HepG2 (cell line): ENCODE results near the gene GPATCH3. TPM values are rescaled to one million over a fixed set of nuclear protein-coding genes. Genes with fewer than 3 reads are reported as not detected.

ENCODE experiments used
- ATAC-seq: fragments of 200-7000 bp; cut with Tn5 transposase; 3 replicates; pipeline ENCODE4 v1.9.1; 2020; ENCODE audit warnings: mild to moderate bottlenecking, moderate library complexity
- BruUV-seq: library from RNA; stranded (reverse); fragments of 400-500 nt; replicated peaks from 2 replicates; lab custom pipeline; 2021; lab: Mats Ljungman, UMichigan
- CTCF ChIA-PET: fragments of 300-600 bp; formaldehyde crosslinking; extraction: SDS; loops from one replicate; lab custom pipeline; 2021; ENCODE audit warnings: low total read pairs, inconsistent platforms, low intra/inter-chr PET ratio; lab: Yijun Ruan, JAX
- POLR2A ChIA-PET: fragments of 350-600 bp; sonication (Branson Sonifier 250); formaldehyde crosslinking; loops from one replicate; lab custom pipeline; 2020; ENCODE audit warnings: antibody characterized with exemption, inconsistent platforms; lab: Yijun Ruan, JAX
- DNase-seq: peaks from one replicate; pipeline ENCODE4 v3.0.0-alpha.2; 2015; ENCODE audit warnings: low spot score
- FAIRE-seq: peaks from 3 replicates; lab custom pipeline; 2011; peaks lifted over from hg19 to GRCh38; lab: Jason Lieb, UNC
- H2AFZ ChIP-seq: one replicate; pipeline ENCODE4 v1.6.1; 2011; ENCODE audit warnings: low read length, inconsistent platforms
- H3K27ac ChIP-seq: fragments of 300-600 bp; 3 replicates; pipeline ENCODE4 v1.8.0; 2011; ENCODE audit warnings: mixed run types, mild to moderate bottlenecking, mixed read lengths, low read length, inconsistent platforms; ENCODE audit not compliant: insufficient read depth; ENCODE audit errors: extremely low read length
- H3K27me3 ChIP-seq, 2 experiments: fragments of 200-600 bp in 1 of 2; 2 replicates in 1 of 2; 3 replicates in 1 of 2; pipeline versions ENCODE4 v1.6.0 to v1.8.0; 2011; ENCODE audit warnings: low read length in 2 of 2, mild to moderate bottlenecking in 2 of 2, moderate library complexity in 2 of 2, inconsistent platforms in 1 of 2; ENCODE audit not compliant: insufficient read depth in 2 of 2, control insufficient read depth in 1 of 2
- H3K36me3 ChIP-seq, 2 experiments: fragments of 200-600 bp in 1 of 2; replicated peaks in 1 of 2; 2 replicates in 1 of 2; 3 replicates in 1 of 2; pipeline versions ENCODE4 v1.5.1 to v1.8.0; 2011; ENCODE audit warnings: low read length in 2 of 2, inconsistent platforms in 1 of 2; ENCODE audit not compliant: insufficient read depth in 2 of 2, control insufficient read depth in 1 of 2
- H3K4me1 ChIP-seq: 2 replicates; pipeline ENCODE4 v1.5.1; 2012; ENCODE audit warnings: low read length, inconsistent platforms; ENCODE audit not compliant: insufficient read depth
- H3K4me2 ChIP-seq: 2 replicates; pipeline ENCODE4 v1.6.0; 2011; ENCODE audit warnings: low read depth, low read length, inconsistent platforms
- H3K4me3 ChIP-seq, 3 experiments: fragments of 200-600 bp in 1 of 3; sonication (generic), shearing (Covaris generic) in 1 of 3; replicated peaks in 1 of 3; 2 replicates each; pipeline ENCODE4 v1.5.1; 2011 to 2016; ENCODE audit warnings: low read length in 3 of 3, inconsistent platforms in 2 of 3, low read depth in 2 of 3, mild to moderate bottlenecking in 2 of 3, control low read depth in 1 of 3, mixed read lengths in 1 of 3; ENCODE audit not compliant: insufficient read depth in 1 of 3
- H3K79me2 ChIP-seq: one replicate; pipeline ENCODE4 v1.6.1; 2011; ENCODE audit warnings: low read length, inconsistent platforms; ENCODE audit not compliant: insufficient read depth
- H3K9ac ChIP-seq: 2 replicates; pipeline ENCODE4 v1.6.0; 2011; ENCODE audit warnings: mild to moderate bottlenecking, low read depth, low read length, inconsistent platforms; ENCODE audit not compliant: insufficient read depth
- H3K9me3 ChIP-seq: 2 replicates; pipeline ENCODE4 v1.5.1; 2012; ENCODE audit warnings: mild to moderate bottlenecking, low read length
- H4K20me1 ChIP-seq: 2 replicates; pipeline ENCODE4 v1.6.0; 2011; ENCODE audit warnings: inconsistent platforms, mild to moderate bottlenecking, low read length, moderate library complexity; ENCODE audit not compliant: insufficient read depth
- ISL2 ChIP-seq: sonication (generic); formaldehyde crosslinking; IDR thresholded peaks from 2 replicates; pipeline ENCODE4 v1.5.0; 2020; ENCODE audit warnings: missing genetic modification reagents
- SKIL ChIP-seq: sonication (generic); formaldehyde crosslinking; IDR thresholded peaks from 2 replicates; pipeline ENCODE4 v1.8.0; 2022; ENCODE audit warnings: missing genetic modification reagents, mild to moderate bottlenecking, moderate library complexity, borderline replicate concordance
- ZFP62 ChIP-seq: sonication (generic); formaldehyde crosslinking; IDR thresholded peaks from 2 replicates; pipeline ENCODE4 v1.4.0; 2020; ENCODE audit warnings: missing genetic modification reagents
- ZNF441 ChIP-seq: sonication (generic); formaldehyde crosslinking; IDR thresholded peaks from 2 replicates; pipeline ENCODE4 v1.7.0; 2021; ENCODE audit warnings: missing genetic modification reagents, borderline replicate concordance
- ZNF598 ChIP-seq: sonication (generic); formaldehyde crosslinking; IDR thresholded peaks from 2 replicates; pipeline ENCODE4 v1.5.1; 2020; ENCODE audit warnings: mild to moderate bottlenecking, missing genetic modification reagents, borderline replicate concordance
- ZNF639 ChIP-seq: conservative IDR thresholded peaks from 2 replicates; pipeline ENCODE4 v1.6.1; 2018; ENCODE audit warnings: missing genetic modification reagents
- ZNF891 ChIP-seq: sonication (generic); formaldehyde crosslinking; IDR thresholded peaks from 2 replicates; pipeline ENCODE4 v1.5.0; 2020; ENCODE audit warnings: mild to moderate bottlenecking, missing genetic modification reagents
- WGBS: methylation state at CpG from one replicate; pipeline ENCODE4 v1.1.6; 2017; ENCODE audit warnings: low lambda C conversion rate; 5-methylcytosine and 5-hydroxymethylcytosine counted together
- in situ Hi-C: cut with HindIII; loops from 2 replicates; pipeline ENCODE4 v1.10.0; 2017; ENCODE audit warnings: low pct_unique_long_range_greater_than_20kb; ENCODE audit not compliant: extremely low pct_ligation_motif_present
- intact Hi-C: fragments of 100-400 bp; cut with micrococcal nuclease; formaldehyde crosslinking; loops from one replicate; pipeline ENCODE4 v1.10.0; 2022; ENCODE audit not compliant: unreplicated experiment
- polyA plus RNA-seq, 8 experiments: library from polyadenylated mRNA; depleted of rRNA in 3 of 8; stranded (reverse) in 7 of 8; unstranded in 1 of 8; fragments of >200 nt; fragmentation: Illumina TruSeq in 4 of 8; extraction: Trizol in 4 of 8; gene quantifications; 2 replicates each; pipeline versions ENCODE4 v1.2.1 to v1.2.3, GENCODE V29; 2011 to 2016; ENCODE audit warnings: low read depth in 4 of 8, missing spikeins in 1 of 8, mixed read lengths in 1 of 8; ENCODE audit not compliant: insufficient read depth in 1 of 8
- total RNA-seq, 5 experiments: library from RNA; depleted of rRNA; stranded (reverse); fragments of >200 nt; fragmentation: Illumina TruSeq; extraction: Trizol; gene quantifications; 2 replicates each; pipeline ENCODE4 v1.2.3, GENCODE V29; 2016; ENCODE audit warnings: low read depth in 1 of 5
- TF ChIP-seq, protein P1 (sequence below): sonication (generic); formaldehyde crosslinking; IDR thresholded peaks from 2 replicates; pipeline ENCODE4 v1.5.0; 2020; ENCODE audit warnings: missing genetic modification reagents
- TF ChIP-seq, protein P2 (sequence below): sonication (generic); formaldehyde crosslinking; IDR thresholded peaks from 2 replicates; pipeline ENCODE4 v1.9.0; 2021; ENCODE audit warnings: missing genetic modification reagents, borderline replicate concordance

The GPATCH3 gene
- total and polyA plus RNA-seq, 2 of the 13 experiments (the other 11 are each of a cell fraction or from before 2014, with no cell fraction given): 8.3 to 11.0 TPM

DNA sequence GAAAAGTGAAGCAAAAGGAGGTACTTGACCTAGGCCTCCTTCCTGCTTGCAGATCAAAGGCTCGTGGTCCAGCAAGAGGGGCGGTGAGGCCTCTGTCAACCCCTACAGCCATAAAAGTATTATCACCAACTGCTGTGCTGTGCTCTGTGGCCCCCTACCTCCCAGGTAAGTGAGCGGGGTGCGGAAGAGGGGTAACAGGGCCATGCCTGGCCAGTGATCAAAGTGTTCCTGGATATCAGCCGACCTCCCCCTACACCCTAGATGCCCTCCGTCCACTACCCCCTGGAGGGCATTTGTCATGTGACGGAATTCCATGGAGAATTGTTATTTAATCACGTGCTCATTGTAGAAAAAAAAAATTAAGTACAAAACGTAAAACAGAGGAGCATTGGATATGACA lies 47.6 kb downstream of the GPATCH3 start:
- H3K4me1 ChIP-seq: peaks cover 17% of the 10 kb centered on the region
- BruUV-seq: no TSS peak
- H4K20me1 ChIP-seq: no peaks in the 10 kb centered on the region
- intact Hi-C loops: loop anchor here (1.0 kb wide), 1 partner anchor 26 kb away; no protein-coding TSS in a partner anchor
- no peak overlapping the region for H3K4me2 ChIP-seq
- FAIRE-seq: no peak
- ATAC-seq: no peak
- H2AFZ ChIP-seq: no peak overlapping the region
- peaks cover 27 to 53% of the 10 kb centered on the region in 2 experiments for H3K36me3 ChIP-seq
- H3K4me3 ChIP-seq: no peak overlapping the region
- POLR2A ChIA-PET: no interaction called here
- CTCF ChIA-PET: interaction anchor here (2.1 kb wide), 1 partner anchor 25 kb away, joined by 26 read pairs; no protein-coding TSS in a partner anchor
- no peak overlapping the region for H3K9ac ChIP-seq
- no peaks in the 10 kb centered on the region for H3K79me2 ChIP-seq
- TF ChIP-seq ZNF891 (CRISPR knock-in tag) (0 out of 2 replicates have a peak, but pooled peaks have one; percentile 11), ZNF639 (CRISPR knock-in tag) (no peak), ZFP62 (CRISPR knock-in tag) (no peak), ZNF598 (CRISPR knock-in tag) (no peak)
- TF ChIP-seq, protein P1, sequence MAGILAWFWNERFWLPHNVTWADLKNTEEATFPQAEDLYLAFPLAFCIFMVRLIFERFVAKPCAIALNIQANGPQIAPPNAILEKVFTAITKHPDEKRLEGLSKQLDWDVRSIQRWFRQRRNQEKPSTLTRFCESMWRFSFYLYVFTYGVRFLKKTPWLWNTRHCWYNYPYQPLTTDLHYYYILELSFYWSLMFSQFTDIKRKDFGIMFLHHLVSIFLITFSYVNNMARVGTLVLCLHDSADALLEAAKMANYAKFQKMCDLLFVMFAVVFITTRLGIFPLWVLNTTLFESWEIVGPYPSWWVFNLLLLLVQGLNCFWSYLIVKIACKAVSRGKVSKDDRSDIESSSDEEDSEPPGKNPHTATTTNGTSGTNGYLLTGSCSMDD (CRISPR knock-in tag): no peak
- in situ Hi-C loops: no loop called here
- H3K27ac ChIP-seq: no peak overlapping the region
- 78% methylated on average over 9 of the region's 9 CpGs for WGBS
- H3K9me3 ChIP-seq: no peaks in the 10 kb centered on the region
- H3K27me3 ChIP-seq: no peaks in the 10 kb centered on the region
- DNase-seq: no peak

DNA sequence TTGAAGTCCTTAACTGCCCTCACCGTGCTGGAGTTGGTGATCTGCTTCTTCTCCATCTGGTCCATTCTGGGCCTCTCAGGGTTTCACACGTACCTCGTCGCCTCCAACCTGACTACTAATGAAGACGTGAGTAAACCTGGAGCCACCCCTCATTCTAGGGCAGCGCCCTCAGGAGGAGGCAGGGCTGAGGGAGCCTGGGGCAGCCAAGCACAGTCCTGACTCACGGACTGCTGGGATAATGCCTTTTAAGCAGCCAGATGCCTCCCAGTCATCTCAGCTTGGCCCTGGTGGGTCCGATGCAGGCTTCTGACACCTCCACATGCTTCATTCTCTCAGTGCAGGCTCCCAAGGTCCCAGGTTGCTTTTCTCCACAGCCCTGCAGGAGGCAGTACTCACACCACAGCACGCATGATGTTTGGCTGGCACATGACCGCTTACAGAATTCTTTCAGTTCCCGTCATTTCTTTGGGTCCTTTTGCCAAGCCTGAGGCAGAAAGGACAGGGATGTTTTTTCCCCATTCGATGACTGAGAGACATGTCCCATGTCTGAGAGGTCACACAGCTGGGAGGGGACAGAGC lies 49.1 kb downstream of the GPATCH3 start:
- H3K9me3 ChIP-seq: no peaks in the 10 kb centered on the region
- no peak for ATAC-seq
- 99% methylated on average over 11 of the region's 12 CpGs for WGBS
- FAIRE-seq: no peak
- H3K36me3 ChIP-seq: peaks cover 27 to 55% of the 10 kb centered on the region in 2 experiments
- DNase-seq: no peak
- no TSS peak for BruUV-seq
- in situ Hi-C loops (no loop called here), intact Hi-C loops (no loop called here)
- no peaks in the 10 kb centered on the region for H4K20me1 ChIP-seq
- H3K27me3 ChIP-seq: no peaks in the 10 kb centered on the region
- H3K4me1 ChIP-seq: peaks cover 17% of the 10 kb centered on the region
- H3K79me2 ChIP-seq: no peaks in the 10 kb centered on the region
- H3K9ac ChIP-seq: no peak overlapping the region
- H3K4me2 ChIP-seq: no peak overlapping the region
- CTCF ChIA-PET: no interaction called here
- H2AFZ ChIP-seq: no peak overlapping the region
- POLR2A ChIA-PET: no interaction called here
- no peak overlapping the region for H3K27ac ChIP-seq
- no peak overlapping the region for H3K4me3 ChIP-seq
- TF ChIP-seq, protein P2, sequence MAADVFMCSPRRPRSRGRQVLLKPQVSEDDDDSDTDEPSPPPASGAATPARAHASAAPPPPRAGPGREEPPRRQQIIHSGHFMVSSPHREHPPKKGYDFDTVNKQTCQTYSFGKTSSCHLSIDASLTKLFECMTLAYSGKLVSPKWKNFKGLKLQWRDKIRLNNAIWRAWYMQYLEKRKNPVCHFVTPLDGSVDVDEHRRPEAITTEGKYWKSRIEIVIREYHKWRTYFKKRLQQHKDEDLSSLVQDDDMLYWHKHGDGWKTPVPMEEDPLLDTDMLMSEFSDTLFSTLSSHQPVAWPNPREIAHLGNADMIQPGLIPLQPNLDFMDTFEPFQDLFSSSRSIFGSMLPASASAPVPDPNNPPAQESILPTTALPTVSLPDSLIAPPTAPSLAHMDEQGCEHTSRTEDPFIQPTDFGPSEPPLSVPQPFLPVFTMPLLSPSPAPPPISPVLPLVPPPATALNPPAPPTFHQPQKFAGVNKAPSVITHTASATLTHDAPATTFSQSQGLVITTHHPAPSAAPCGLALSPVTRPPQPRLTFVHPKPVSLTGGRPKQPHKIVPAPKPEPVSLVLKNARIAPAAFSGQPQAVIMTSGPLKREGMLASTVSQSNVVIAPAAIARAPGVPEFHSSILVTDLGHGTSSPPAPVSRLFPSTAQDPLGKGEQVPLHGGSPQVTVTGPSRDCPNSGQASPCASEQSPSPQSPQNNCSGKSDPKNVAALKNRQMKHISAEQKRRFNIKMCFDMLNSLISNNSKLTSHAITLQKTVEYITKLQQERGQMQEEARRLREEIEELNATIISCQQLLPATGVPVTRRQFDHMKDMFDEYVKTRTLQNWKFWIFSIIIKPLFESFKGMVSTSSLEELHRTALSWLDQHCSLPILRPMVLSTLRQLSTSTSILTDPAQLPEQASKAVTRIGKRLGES (CRISPR knock-in tag): no peak
- TF ChIP-seq ISL2 (CRISPR knock-in tag) (no peak), SKIL (no peak), ZNF441 (CRISPR knock-in tag) (no peak)
